PFSK-1 (cell line): Measurements from ENCODE around the gene CASZ1.

Experiments
- FOXP2 ChIP-seq: optimal IDR thresholded peaks from 2 replicates; pipeline ENCODE3; 2011; ENCODE audit warnings: borderline replicate concordance, control low read depth, inconsistent platforms; ENCODE audit not compliant: insufficient read depth; ENCODE audit errors: extremely low read length, extremely low read depth
- POLR2AphosphoS5 ChIP-seq: IDR thresholded peaks from 2 replicates; pipeline ENCODE4 v1.6.1; 2012; ENCODE audit warnings: low read depth, mild to moderate bottlenecking, control low read depth, low read length, moderate library complexity
- SIN3A ChIP-seq: IDR thresholded peaks from 2 replicates; pipeline ENCODE4 v1.6.1; 2012; ENCODE audit warnings: mild to moderate bottlenecking, low read length, moderate library complexity, borderline replicate concordance; ENCODE audit not compliant: insufficient read depth
- TAF1 ChIP-seq: IDR thresholded peaks from 2 replicates; pipeline ENCODE4 v1.6.1; 2012; ENCODE audit warnings: low read length, control low read depth, borderline replicate concordance; ENCODE audit not compliant: insufficient read depth
- TF ChIP-seq, protein P1 (sequence below), 2 experiments: IDR thresholded peaks; 2 replicates each; pipeline versions ENCODE4 v1.6.1 to v1.8.0; 2011 to 2012; ENCODE audit warnings: low read depth in 2 of 2, low read length in 2 of 2, control low read depth in 1 of 2, inconsistent platforms in 1 of 2, mild to moderate bottlenecking in 1 of 2, moderate library complexity in 1 of 2; ENCODE audit not compliant: insufficient read depth in 1 of 2

CASZ1 gene

DNA sequence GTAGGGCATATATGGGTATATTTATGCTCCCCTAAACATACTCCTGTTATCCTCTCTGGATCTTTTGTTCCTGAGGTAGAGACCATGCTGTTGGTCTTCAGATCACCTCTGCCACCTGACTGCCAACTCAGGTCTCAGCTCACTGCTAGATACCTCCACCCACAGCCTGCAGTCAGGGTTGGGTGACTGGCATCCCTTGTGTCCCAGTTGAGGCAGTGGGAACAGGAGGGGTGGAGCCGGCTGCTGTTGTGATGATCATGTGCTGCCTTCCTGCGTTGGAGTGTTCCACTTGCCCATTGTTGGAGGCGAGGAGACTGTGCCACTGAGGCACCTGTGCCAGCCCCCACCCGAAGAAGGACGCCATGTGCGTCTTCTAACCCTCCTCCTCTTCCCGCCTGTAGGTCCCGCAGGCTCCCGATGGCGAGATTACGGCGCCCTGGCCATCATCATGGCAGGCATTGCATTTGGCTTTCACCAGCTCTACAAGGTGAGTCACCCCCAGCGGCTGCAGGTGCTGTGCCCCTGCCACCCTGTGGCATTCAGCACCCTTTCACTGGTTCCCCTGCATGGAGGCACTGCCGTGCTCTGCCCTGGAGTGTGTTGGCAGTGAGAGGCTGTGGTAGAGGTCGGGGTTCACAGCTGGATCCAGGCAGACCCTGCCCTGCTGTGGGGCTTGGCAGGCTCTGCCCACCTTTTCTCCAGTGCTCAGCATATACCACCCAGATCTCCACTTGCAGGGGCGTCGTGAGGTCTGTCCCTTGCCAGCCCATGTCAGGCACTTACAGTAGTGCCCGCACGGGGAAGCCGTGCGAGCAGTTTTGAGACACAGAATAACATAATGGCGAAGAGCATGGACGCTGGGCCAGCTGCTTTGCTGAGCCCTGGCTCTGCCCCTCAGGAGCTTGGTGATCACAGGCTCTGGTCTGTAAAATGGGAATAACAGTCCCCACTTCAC, 178.2 kb downstream of the CASZ1 start:
- TF ChIP-seq TAF1, result no peak
- no peak for TF ChIP-seq FOXP2
- TF ChIP-seq, protein P1, sequence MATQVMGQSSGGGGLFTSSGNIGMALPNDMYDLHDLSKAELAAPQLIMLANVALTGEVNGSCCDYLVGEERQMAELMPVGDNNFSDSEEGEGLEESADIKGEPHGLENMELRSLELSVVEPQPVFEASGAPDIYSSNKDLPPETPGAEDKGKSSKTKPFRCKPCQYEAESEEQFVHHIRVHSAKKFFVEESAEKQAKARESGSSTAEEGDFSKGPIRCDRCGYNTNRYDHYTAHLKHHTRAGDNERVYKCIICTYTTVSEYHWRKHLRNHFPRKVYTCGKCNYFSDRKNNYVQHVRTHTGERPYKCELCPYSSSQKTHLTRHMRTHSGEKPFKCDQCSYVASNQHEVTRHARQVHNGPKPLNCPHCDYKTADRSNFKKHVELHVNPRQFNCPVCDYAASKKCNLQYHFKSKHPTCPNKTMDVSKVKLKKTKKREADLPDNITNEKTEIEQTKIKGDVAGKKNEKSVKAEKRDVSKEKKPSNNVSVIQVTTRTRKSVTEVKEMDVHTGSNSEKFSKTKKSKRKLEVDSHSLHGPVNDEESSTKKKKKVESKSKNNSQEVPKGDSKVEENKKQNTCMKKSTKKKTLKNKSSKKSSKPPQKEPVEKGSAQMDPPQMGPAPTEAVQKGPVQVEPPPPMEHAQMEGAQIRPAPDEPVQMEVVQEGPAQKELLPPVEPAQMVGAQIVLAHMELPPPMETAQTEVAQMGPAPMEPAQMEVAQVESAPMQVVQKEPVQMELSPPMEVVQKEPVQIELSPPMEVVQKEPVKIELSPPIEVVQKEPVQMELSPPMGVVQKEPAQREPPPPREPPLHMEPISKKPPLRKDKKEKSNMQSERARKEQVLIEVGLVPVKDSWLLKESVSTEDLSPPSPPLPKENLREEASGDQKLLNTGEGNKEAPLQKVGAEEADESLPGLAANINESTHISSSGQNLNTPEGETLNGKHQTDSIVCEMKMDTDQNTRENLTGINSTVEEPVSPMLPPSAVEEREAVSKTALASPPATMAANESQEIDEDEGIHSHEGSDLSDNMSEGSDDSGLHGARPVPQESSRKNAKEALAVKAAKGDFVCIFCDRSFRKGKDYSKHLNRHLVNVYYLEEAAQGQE (IDR thresholded peaks at IDR 0.05; ENCODE audit: insufficient read depth in 1 of 2, low read depth in 2 of 2, low read length in 2 of 2), result no peak
- TF ChIP-seq POLR2AphosphoS5, result no peak
- TF ChIP-seq SIN3A, result no peak

DNA sequence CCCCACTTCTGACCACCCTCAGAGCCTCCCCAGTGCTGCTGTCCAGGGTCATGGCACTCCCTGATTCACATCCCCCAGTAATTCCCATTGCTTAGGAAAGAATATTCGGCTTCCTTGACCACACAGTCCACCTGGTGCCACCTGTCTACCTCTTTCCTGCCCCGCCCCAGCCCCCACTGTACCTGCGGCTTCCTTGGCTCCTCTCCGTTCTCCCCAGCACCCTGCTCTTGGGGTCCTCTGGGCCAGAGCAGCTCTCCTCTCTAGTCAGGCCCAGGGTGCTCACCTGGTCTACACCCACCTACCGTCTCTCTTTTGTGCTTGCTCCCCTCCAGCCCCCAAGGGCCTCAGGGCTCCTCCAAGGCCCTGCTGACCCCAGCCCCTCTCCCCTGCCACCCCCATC, 179.1 kb downstream of the CASZ1 start:
- no peak for TF ChIP-seq TAF1
- TF ChIP-seq, protein P1 (IDR thresholded peaks at IDR 0.05; ENCODE audit: insufficient read depth in 1 of 2, low read depth in 2 of 2, low read length in 2 of 2), result no peak
- no peak for TF ChIP-seq FOXP2
- TF ChIP-seq POLR2AphosphoS5, result no peak
- TF ChIP-seq SIN3A, result no peak

DNA sequence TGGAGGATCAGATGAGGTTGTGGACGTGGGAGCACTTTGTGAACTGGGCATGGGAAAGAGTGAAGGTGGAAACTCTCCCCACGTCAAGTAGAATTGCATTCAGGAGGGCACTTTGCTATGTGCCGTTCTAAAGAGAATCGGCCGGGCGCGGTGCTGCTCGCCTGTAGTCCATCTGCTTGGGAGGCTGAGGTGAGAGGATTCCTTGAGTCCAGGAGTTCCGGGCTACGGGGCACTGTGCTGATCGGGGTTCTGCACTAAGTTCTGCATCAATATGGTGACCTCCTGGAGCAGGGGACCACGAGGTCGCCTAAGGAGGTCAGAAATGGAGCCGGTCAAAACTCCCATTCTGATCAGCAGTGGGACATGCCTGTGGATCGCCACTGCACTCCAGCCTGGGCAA, 179.8 kb downstream of the CASZ1 start:
- TF ChIP-seq POLR2AphosphoS5, result no peak
- TF ChIP-seq FOXP2, result no peak

DNA sequence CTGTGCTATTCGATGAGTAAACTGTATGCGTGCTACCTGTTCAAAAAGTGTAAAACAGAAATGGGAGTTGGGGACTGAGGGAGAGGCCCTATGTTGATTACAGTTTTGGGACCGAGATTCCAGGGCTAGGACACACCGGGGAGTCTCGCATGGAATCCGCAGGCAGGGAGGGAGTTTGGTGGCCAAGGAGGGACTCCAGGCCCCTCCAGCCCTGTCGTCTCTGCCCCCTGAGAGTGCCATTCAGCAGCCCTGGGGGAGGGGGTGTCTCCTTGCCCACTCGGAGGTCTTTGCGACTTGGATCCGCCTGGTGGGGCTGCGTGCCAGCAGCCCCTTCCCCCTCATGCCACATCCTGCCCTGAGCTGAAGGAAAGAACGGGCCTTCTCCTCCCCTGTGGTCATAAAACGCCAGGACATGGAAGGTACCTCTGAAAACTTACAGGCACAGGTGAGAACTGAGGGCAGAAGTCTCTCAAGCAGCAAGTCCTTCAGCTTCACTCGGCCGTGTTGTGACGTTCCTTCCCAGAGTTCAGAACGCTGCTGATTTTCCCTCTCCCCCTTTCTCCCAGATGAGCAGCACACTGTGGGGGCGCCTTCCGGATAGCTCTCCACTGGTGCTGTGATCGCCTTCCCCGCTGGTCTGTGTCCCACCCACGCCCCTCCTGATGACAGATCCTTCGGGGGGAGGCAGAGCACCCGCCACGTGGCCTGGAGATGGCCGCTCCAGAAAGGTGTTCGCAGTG, 180.3 kb downstream of the CASZ1 start:
- TF ChIP-seq, protein P1 (IDR thresholded peaks at IDR 0.05; ENCODE audit: insufficient read depth in 1 of 2, low read depth in 2 of 2, low read length in 2 of 2), result no peak
- TF ChIP-seq SIN3A (no peak), POLR2AphosphoS5 (no peak), FOXP2 (no peak), TAF1 (no peak)

DNA sequence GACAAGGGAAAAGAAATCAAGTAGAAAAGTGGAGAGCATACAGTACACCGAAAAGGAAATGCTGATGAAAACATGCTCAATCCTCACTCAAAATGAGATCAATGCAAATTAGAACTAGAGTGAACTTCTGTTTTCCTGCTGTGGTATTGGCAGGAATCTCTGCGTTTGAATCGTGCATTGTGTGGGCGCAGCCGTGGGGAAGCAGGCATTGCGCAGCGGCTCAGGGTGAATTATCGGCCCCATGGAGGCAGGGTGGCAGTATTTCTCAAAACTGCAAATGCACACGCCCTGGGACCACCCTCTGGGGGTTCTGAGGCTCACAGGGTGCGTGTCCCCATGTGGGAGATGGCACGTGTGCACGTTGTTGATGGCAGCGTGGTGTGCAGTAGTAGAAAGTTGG, 181.1 kb downstream of the CASZ1 start:
- TF ChIP-seq SIN3A, result no peak
- TF ChIP-seq POLR2AphosphoS5, result no peak
- TF ChIP-seq, protein P1 (IDR thresholded peaks at IDR 0.05; ENCODE audit: insufficient read depth in 1 of 2, low read depth in 2 of 2, low read length in 2 of 2), result no peak
- TF ChIP-seq FOXP2, result no peak
